Thoracic aorta (tissue), 2 donors: ENCODE results near the gene CNGB1. TPM values are rescaled to one million over a fixed set of nuclear protein-coding genes. Genes with fewer than 3 reads are reported as not detected.
"Not testable (repeated sequence)": the region's sequence is repeated elsewhere in the genome, so short reads cannot be mapped to it uniquely, and the experiment has no call there.

ENCODE experiments used
- ATAC-seq: fragments of 150-250 bp; one replicate; pipeline ENCODE4 v1.8.0; 2017; ENCODE audit warnings: low read depth; ENCODE audit not compliant: insufficient number of reproducible peaks, low FRiP score
- DNase-seq: peaks from one replicate; pipeline ENCODE4 v3.0.0-alpha.2; 2020; ENCODE audit warnings: low spot score
- H3K27ac ChIP-seq, 2 donors: fragments of 200-600 bp; sonication (generic); 1 replicate in 1 of 2; 2 replicates in 1 of 2; pipeline ENCODE4 v1.5.1; 2016; ENCODE audit warnings: mild to moderate bottlenecking in 2 of 2, moderate library complexity in 2 of 2
- H3K27me3 ChIP-seq: fragments of 200-600 bp; sonication (generic); replicated peaks from 2 replicates; pipeline ENCODE4 v1.6.0; 2016; ENCODE audit warnings: mild to moderate bottlenecking; ENCODE audit not compliant: insufficient read depth
- H3K36me3 ChIP-seq: fragments of 200-600 bp; sonication (generic); one replicate; pipeline ENCODE4 v1.5.1; 2016
- H3K4me1 ChIP-seq, 2 donors: fragments of 200-600 bp; sonication (generic); 1 replicate in 1 of 2; 2 replicates in 1 of 2; pipeline versions ENCODE4 v1.5.1 to v1.6.0; 2016; ENCODE audit warnings: low read depth in 2 of 2, mild to moderate bottlenecking in 1 of 2; ENCODE audit not compliant: control insufficient read depth in 1 of 2
- H3K4me3 ChIP-seq: fragments of 200-600 bp; sonication (generic); 2 replicates; pipeline ENCODE4 v1.5.1; 2016; ENCODE audit warnings: mild to moderate bottlenecking
- H3K9me3 ChIP-seq: fragments of 200-600 bp; sonication (generic); 2 replicates; pipeline ENCODE4 v1.5.1; 2016
- total RNA-seq, 2 donors: library from RNA; depleted of rRNA; stranded (reverse); fragments of >200 nt; gene quantifications; one replicate each; pipeline versions ENCODE4 v1.1.0 to v1.2.3, GENCODE V29; 2016
- TF ChIP-seq, protein P1 (sequence below): fragments of 200-600 bp; sonication (generic); IDR thresholded peaks from one replicate; pipeline ENCODE4 v1.5.1; 2019; ENCODE audit warnings: antibody characterized with exemption

CNGB1 gene
- total RNA-seq, 2 donors from 2014 or later: not detected

DNA sequence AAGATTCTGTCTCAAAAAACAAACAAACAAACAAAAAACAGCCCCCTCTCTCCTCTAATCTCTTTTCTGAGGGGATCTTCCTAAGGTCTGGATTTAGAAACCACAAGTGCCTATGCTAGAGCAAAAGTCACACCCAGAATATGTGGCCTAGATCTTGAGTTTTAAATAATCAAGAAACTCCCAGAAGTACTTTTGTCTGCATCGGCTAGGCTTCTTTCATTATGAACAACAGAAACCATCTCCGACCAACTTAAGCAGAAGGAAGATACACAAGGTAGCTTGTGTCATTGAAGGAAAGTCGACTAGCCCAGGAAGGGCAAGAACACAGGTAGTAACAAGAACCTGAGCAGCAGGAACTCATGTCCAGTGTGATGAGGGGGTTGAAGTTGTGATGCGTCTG lies 94.7 kb downstream of the CNGB1 start:
- Histone ChIP-seq H3K36me3 (no peaks in the 10 kb centered on the region), H3K27me3 (no peaks in the 10 kb centered on the region), H3K4me1 (no peaks in the 10 kb centered on the region), H3K27ac (no peak overlapping the region), H3K9me3 (no peaks in the 10 kb centered on the region), H3K4me3 (no peak overlapping the region)
- no peak for ATAC-seq
- DNase-seq: no peak
- TF ChIP-seq, protein P1, sequence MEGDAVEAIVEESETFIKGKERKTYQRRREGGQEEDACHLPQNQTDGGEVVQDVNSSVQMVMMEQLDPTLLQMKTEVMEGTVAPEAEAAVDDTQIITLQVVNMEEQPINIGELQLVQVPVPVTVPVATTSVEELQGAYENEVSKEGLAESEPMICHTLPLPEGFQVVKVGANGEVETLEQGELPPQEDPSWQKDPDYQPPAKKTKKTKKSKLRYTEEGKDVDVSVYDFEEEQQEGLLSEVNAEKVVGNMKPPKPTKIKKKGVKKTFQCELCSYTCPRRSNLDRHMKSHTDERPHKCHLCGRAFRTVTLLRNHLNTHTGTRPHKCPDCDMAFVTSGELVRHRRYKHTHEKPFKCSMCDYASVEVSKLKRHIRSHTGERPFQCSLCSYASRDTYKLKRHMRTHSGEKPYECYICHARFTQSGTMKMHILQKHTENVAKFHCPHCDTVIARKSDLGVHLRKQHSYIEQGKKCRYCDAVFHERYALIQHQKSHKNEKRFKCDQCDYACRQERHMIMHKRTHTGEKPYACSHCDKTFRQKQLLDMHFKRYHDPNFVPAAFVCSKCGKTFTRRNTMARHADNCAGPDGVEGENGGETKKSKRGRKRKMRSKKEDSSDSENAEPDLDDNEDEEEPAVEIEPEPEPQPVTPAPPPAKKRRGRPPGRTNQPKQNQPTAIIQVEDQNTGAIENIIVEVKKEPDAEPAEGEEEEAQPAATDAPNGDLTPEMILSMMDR: no peak

DNA sequence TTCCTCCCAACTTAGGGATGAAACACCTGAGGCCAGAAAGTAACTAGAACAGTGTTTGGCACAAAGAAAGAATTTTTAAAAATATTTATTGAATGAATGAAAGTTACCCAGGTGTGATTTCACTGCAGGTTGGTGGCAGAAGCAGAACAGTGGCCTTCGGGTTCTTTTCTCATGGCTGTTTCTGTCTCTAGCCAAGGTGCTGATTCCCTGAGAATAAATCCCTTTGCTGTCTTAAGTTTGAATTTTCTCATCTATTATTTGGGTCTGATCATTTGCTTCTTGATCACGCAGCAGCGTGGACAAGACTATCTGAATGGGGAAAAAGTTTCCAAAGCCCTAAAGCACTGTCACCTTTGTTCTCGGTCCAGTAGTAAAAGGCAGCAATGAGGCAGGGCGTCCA lies 95.6 kb downstream of the CNGB1 start:
- no peaks in the 10 kb centered on the region for H3K9me3 ChIP-seq
- no peaks in the 10 kb centered on the region for H3K36me3 ChIP-seq
- H3K27ac ChIP-seq: no peak overlapping the region
- TF ChIP-seq, protein P1: no peak
- ATAC-seq (no peak), DNase-seq (no peak)
- H3K4me3 ChIP-seq: no peak overlapping the region
- no peaks in the 10 kb centered on the region for H3K4me1 ChIP-seq
- H3K27me3 ChIP-seq: no peaks in the 10 kb centered on the region

DNA sequence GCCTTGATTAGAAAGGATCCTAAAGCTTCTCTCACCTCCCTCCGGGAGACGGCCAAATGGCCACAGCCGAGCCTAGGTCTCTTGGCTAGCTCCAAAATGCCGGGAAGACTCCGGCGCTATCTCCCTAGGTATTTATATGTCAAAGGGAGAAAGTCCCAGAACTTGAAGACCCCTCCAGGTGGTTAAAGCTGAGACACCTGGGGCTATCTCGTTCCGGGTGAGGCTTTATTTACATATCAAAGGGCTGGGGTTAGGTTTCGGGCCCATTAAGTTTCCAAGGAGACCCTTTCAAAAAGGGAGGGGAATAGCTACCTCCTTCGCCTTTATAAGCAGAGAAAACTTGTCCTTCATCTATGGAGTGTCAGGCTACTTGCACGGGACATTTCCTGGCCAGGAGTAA lies 97.7 kb downstream of the CNGB1 start:
- TF ChIP-seq, protein P1: no peak

DNA sequence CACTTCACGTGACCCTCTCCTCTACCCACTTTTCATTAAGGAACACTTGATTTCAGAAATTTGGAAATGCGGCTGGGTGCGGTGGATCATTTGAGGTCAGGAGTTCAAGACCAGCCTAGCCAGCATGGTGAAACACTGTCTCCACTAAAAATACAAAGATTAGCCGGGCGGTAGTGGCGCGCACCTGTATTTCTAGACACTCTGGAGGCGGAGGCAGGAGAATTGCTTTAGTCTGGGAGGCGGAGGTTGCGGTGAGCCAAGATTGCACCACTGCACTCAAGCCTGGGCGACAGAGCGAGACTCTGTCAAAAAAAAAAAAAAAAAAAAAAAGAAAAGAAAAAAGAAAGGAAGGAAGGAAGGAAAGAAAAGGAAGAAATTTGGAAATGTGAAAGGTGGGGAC lies 98.2 kb downstream of the CNGB1 start:
- not testable (repeated sequence) for H3K36me3 ChIP-seq, DNase-seq, H3K27me3 ChIP-seq, H3K27ac ChIP-seq, H3K4me3 ChIP-seq, ATAC-seq, H3K9me3 ChIP-seq, H3K4me1 ChIP-seq

More for the DNA sequence above, 97.7 kb downstream of the CNGB1 start:
- H3K27me3 ChIP-seq: no peaks in the 10 kb centered on the region
- H3K36me3 ChIP-seq: no peaks in the 10 kb centered on the region
- no peaks in the 10 kb centered on the region for H3K9me3 ChIP-seq
- no peak overlapping the region for H3K4me3 ChIP-seq
- no peak for DNase-seq
- ATAC-seq: no peak
- no peaks in the 10 kb centered on the region for H3K4me1 ChIP-seq
- no peak overlapping the region for H3K27ac ChIP-seq

DNA sequence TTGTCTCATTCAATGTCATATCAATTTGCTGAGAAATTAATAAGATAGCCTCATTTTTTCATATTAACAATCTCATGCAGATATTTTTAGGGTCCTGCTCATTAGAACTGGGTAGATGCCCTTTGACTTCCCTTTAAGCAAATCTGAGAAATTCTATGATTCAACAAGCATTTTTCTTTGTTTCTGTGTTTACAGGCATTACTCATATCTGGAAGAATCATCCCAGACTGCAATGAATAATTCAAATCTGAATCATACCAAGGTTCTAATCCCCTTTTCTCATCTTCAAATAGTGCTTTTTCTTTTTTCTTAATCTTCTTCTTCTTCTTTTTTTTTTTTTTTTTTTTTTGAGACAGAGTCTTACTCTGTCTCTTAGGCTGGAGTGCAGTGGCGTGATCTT lies 99.5 kb downstream of the CNGB1 start:
- H3K36me3 ChIP-seq: no peaks in the 10 kb centered on the region
- H3K27me3 ChIP-seq: no peaks in the 10 kb centered on the region
- no peaks in the 10 kb centered on the region for H3K9me3 ChIP-seq
- H3K4me1 ChIP-seq: no peaks in the 10 kb centered on the region
- ATAC-seq (no peak), DNase-seq (no peak)
- H3K4me3 ChIP-seq: no peak overlapping the region
- H3K27ac ChIP-seq: no peak overlapping the region
- TF ChIP-seq, protein P1: no peak

GRCh38 chr16:57870753-57871454 lies 100.0 kb downstream of the CNGB1 start:
- TF ChIP-seq, protein P1: no peak
- ATAC-seq: no peak
- no peaks in the 10 kb centered on the region for H3K27me3 ChIP-seq

More at GRCh38 chr16:57870753-57871454, 100.0 kb downstream of the CNGB1 start:
- Histone ChIP-seq H3K4me1 (no peaks in the 10 kb centered on the region), H3K36me3 (no peaks in the 10 kb centered on the region), H3K9me3 (no peaks in the 10 kb centered on the region), H3K27ac (no peak overlapping the region), H3K4me3 (no peak overlapping the region)
- DNase-seq: no peak
